AG08396 (cell line): ENCODE results near the gene CEP170B.
A peak's percentile ranks its signal among the peaks of the same experiment; 100 is the strongest.

Experiments used
- DNase-seq: peaks from one replicate; pipeline ENCODE4 v3.0.0; 2012; ENCODE audit warnings: low spot score, mixed read lengths

The CEP170B gene

GRCh38 chr14:104868060-104868740 lies 3.1 kb downstream of the CEP170B start:
- DNase-seq = no peak

GRCh38 chr14:104868811-104869572 lies 3.9 kb downstream of the CEP170B start:
- DNase-seq = no peak

- no peak for DNase-seq
These were observed 4.8 kb downstream of the CEP170B start for GRCh38 chr14:104869669-104870367.

- no peak for DNase-seq
These were observed 5.5 kb downstream of the CEP170B start for GRCh38 chr14:104870368-104871144.

GRCh38 chr14:104871145-104871655 lies 6.1 kb downstream of the CEP170B start:
- DNase-seq = no peak

- no peak for DNase-seq
These were observed 6.8 kb downstream of the CEP170B start for GRCh38 chr14:104871656-104872468.

GRCh38 chr14:104872469-104873341 lies 7.6 kb downstream of the CEP170B start:
- DNase-seq = peak; percentile 89

- no peak for DNase-seq
These were observed 8.4 kb downstream of the CEP170B start for GRCh38 chr14:104873380-104874055.

GRCh38 chr14:104874110-104874531 lies 9.1 kb downstream of the CEP170B start:
- DNase-seq = no peak

GRCh38 chr14:104874571-104875411 lies 9.7 kb downstream of the CEP170B start:
- DNase-seq = no peak

- DNase-seq = no peak
These were observed 10.3 kb downstream of the CEP170B start for GRCh38 chr14:104875412-104875751.

GRCh38 chr14:104875811-104876210 lies 10.7 kb downstream of the CEP170B start:
- no peak for DNase-seq

GRCh38 chr14:104876251-104876699 lies 11.2 kb downstream of the CEP170B start:
- peak; percentile 90 for DNase-seq

- no peak for DNase-seq
These were observed 12.2 kb downstream of the CEP170B start for GRCh38 chr14:104877066-104877805.

GRCh38 chr14:104877806-104878550 lies 12.9 kb downstream of the CEP170B start:
- no peak for DNase-seq

GRCh38 chr14:104878582-104878981 lies 13.5 kb downstream of the CEP170B start:
- no peak for DNase-seq
